OCI-LY1 (cell line): Measurements from ENCODE around the gene ALAD.

ENCODE experiments used
- CTCF ChIP-seq: fragments of 200-600 bp; sonication (generic), shearing (Covaris generic); IDR thresholded peaks from 2 replicates; pipeline ENCODE4 v1.5.1; 2017; ENCODE audit warnings: mild to moderate bottlenecking, antibody characterized with exemption, low read length, moderate library complexity, mixed read lengths
- EZH2 ChIP-seq: fragments of 200-600 bp; sonication (generic), shearing (Covaris generic); IDR thresholded peaks from 2 replicates; pipeline ENCODE4 v1.8.0; 2017; ENCODE audit warnings: borderline replicate concordance, mixed run types, mild to moderate bottlenecking, antibody characterized with exemption, low read length, moderate library complexity, mixed read lengths

- TF ChIP-seq CTCF (no peak), EZH2 (no peak)
Measured at GRCh38 chr9:113431191-113431590, 30.1 kb upstream of the ALAD start.
